Measurements from ENCODE around the gene UMODL1.

The UMODL1 gene

GRCh38 chr21:42082501-42083360 lies 11.6 kb downstream of the UMODL1 start:
- DNase-seq, result no peak

DNA sequence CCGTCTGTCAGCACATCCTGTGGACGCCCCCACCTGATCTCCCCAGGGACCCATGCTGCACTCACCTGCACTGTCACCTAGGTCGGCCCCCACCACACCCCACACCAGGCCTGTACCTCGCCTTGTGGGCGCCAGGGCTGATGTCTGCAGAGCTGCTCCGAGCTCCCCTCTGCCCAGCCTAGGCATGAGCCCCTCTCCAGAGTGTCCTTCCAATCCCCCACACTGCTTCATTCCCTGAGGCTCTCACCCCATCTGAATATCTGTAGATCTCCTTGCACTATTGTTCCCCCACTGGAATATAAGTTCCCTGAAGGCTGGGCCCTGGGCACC lies 12.2 kb downstream of the UMODL1 start:
- no peak for DNase-seq

DNA sequence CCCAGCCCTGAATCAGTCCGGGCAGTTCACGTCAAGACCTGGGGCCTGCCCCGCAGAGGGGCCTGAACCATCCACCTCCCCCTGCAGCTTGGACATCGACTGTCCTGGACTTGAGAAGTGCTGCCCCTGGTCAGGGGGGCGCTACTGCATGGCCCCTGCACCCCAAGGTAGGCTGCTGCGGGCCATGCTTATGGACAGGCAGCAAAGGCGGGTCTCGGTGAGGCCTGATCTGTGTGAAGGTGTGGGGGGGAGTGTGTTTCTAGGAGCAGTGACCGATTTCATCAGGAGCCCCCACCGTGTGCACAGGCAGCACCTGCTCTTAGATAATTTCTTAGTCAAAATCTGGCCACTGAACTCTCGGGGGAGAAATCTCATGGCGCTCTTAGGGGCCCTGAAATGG lies 13.0 kb downstream of the UMODL1 start:
- peak; percentile 24 for DNase-seq

DNA sequence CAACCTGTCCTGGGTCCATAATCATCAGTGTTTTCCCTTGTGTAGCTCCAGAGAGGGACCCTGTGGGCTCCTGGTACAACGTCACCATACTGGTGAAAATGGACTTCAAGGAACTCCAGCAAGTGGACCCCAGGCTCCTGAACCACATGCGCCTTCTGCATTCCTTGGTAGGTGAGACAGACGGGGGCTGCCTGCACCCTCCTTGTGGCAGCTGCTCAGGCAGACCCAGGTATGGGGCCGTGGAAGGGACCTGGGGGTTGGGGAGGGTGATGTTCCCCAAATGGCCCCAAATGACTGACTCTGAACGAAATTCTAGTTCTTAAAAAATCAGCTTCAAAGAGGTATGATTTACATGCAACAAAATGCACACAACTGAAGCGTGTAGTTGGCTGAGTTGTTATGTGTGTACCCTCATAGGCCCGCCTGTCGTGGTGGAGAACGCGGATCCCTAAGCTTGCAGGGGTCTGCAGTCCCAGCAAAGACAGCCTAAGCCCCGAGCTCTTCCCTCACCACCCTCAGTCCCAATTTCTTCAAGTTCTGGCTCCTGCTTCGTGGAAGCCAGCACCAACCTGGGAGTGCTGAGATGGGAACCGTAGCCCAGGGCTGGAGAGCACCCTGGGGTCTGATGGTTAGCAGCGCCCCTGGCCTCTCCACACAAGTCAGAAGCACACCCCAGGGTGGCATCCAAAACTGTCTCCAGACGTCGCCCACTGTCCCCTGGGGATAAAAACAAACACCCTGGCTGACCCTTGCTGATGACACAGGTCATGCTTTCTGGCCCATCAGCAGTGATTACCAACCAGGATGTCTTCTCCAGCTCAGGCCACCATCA lies 14.3 kb downstream of the UMODL1 start:
- DNase-seq, result no peak

GRCh38 chr21:42086969-42087368 lies 15.9 kb downstream of the UMODL1 start:
- DNase-seq, result no peak

DNA sequence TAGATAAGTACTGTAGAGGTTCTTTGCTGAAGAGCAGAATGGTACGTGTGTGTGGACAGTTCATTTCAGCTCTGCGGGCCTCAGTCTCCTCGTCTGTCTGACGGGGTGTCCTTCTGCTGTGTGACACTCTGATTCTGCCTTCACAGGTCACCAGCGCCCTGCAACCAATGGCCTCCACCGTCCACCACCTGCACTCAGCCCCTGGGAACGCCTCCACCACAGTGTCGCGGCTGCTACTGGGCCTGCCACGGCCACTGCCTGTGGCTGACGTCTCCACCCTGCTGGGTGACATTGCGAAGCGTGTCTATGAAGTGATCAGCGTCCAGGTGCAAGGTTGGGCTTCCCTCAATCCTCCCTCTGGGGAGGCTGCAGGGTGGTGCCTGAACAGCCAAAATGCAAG lies 17.0 kb downstream of the UMODL1 start:
- no peak for DNase-seq

DNA sequence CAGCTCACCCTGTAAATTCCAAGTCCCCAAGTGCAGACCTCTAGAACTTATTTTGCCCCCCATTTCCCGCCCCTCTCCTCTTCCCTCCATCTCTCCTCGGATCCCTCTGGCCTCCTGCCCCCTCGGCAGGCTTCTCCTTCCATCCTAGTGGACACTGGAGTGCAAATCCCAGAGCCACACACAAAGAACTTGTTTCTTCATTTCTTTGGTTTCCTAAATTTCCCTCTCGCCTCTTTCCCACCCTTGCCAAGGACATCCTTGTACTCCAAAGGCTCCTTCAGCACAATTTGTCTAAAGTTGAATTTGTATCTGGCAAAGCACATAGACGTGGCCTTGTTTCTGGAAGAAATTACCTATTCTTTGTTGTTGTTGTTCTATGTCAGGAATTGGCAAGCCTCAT lies 17.5 kb downstream of the UMODL1 start:
- no peak for DNase-seq

DNA sequence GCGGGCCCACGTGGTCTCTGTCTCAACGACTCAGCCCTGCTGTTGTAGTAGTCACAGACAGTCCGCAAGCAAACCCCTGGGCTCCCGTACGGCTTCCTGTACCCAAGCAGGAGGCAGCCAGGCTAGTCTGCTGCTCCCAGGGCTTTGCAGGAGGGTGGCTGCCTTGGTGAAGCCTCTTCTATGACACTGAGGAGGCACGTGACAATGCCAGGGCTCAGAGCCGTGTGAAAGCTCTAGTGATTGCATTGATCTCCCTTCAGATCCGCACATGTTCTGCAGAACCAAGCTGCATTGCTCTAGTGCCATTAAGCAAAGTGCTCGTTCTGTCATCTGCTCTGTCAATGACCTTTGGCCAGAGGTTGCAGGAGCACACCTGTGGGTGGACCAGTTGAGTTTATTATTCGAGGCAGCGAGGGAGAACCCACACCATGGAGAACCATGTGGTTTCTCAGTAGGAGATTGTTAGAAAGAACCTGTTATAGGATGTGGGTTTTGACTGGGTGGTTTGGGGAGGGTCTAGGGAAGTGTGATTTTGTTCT lies 18.0 kb downstream of the UMODL1 start:
- DNase-seq, result no peak

DNA sequence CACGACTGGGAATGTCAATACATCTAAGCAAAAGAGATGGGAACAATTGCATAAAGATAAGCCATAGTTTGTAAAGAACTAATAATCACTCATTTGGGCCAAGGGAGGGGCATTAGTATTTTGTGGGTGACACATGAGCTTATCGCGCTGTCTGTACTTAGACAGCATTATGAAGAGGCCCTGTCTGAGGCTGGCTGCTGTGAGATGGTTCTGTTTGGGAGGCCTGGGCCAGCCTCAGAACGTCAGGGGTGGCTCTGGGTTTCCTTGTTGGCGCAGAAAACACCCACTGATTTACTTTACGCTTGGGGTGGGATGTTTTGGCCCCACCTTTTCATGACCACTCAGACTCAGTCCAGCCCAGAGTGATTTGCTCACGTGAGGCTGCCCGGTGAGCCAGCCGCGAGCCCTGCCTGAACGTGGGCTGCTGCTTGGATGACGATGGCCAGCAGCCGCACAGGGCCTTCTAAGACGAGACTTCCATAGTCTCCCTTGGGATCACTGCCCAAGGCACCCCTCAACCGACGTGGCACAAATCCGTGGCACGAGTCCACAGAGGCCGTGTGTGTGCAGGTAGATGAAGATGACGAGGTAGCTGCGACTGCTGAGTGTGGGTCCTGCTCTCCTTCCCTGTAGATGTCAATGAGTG lies 18.7 kb downstream of the UMODL1 start:
- no peak for DNase-seq

- DNase-seq, result peak; percentile 40
Observed at GRCh38 chr21:42091899-42092508, 20.9 kb downstream of the UMODL1 start.

GRCh38 chr21:42092771-42093170 lies 21.7 kb downstream of the UMODL1 start:
- no peak for DNase-seq

DNA sequence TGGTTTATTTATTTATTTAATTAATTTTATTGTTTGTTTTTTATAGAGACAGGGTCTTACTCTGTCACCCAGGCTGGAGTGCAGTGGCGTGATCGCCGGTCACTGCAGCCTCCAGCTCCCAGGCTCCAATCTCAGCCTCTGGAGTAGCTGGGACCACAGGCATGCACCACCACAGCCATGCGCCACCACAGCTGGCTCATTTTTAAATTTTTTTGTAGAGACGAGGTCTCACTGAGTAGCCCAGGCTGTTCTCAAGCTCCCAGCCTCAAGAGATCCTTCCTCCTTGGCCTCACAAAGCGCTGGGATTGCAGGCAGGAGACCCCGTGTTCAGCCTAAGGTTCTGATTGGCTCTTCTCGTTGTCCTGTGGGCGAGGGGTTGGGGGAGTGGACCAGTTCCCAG lies 22.1 kb downstream of the UMODL1 start:
- DNase-seq, result no peak

- DNase-seq, result no peak
Observed at GRCh38 chr21:42093991-42094421, 22.9 kb downstream of the UMODL1 start.

DNA sequence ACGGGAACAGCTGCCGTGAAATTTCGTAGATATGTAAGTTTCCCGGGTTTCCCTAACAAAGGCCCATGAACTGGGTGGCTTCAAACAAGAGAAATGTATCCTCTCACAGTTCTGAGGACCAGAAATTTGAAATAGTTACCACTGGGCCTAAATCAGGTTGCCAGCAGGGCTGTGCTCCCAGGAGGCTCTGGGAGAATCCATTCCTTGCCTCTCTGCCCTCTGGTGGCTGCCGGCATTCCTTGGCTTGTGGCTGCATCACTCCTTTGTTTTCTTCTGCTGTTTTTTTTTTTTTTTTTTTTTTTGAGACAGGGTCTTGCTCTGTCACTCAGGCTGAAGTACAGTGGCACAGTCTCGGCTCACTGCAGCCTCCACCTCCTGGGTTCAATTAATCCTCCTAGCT lies 23.7 kb downstream of the UMODL1 start:
- no peak for DNase-seq

GRCh38 chr21:42095581-42095980 lies 24.5 kb downstream of the UMODL1 start:
- no peak for DNase-seq

DNA sequence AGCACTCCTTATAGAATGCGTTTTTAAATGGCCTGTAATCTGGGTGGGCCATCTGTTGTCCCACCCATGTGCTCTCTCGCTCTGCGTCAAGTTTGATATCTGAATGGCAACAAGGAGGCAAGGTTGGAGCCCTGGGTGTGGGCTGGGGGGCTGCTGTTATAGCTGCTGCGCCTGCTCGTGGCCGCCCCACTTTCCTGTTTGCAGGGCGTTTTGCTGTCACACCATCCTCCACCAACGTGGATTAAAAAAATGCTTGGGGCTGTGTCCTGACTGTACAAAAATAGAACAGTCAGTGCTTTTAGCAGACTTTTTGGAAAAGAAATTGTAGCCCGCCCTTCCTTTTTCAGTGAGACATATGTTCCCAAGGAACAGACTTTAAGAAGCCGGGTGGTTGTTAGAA lies 25.4 kb downstream of the UMODL1 start:
- DNase-seq, result no peak

GRCh38 chr21:42097274-42097673 lies 26.2 kb downstream of the UMODL1 start:
- DNase-seq, result no peak

- no peak for DNase-seq
Observed at GRCh38 chr21:42097860-42098454, 26.8 kb downstream of the UMODL1 start.

GRCh38 chr21:42098957-42099505 lies 27.9 kb downstream of the UMODL1 start:
- no peak for DNase-seq

GRCh38 chr21:42101246-42101645 lies 30.1 kb downstream of the UMODL1 start:
- DNase-seq, result no peak

DNA sequence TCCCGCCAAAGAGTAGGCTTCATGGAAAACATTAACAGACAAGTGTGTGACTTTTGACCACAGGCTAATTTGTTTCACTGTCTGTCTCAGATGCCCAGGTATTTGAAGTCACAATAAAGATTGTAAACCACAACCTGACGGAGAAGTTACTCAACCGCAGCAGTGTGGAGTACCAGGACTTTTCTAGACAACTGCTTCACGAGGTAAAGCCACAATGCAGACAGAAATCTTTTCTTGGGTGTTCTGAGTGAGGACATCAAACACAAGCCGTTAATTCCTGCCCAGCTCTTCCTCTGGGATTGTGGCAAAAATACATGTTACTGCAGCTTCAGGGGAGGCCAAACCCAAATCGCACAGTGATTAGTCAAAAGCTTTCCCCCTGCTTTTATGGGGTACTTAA lies 31.0 kb downstream of the UMODL1 start:
- no peak for DNase-seq

- no peak for DNase-seq
Observed at GRCh38 chr21:42102526-42102925, 31.4 kb downstream of the UMODL1 start.

Data from NCI-H526 treated with DMSO at 0.1 percent for 48 hours (cell line).